Thyroid gland (tissue), 4 donors: Measurements from ENCODE around the gene CLDN11. TPM values are rescaled to one million over a fixed set of nuclear protein-coding genes. Genes with fewer than 3 reads are reported as not detected.

ENCODE experiments used
- DNase-seq, 2 donors: peaks; one replicate each; pipeline ENCODE4 v3.0.0-alpha.2; 2019
- H3K27ac ChIP-seq, 3 donors: fragments of 200-600 bp; sonication (generic); 1 replicate in 2 of 3; 2 replicates in 1 of 3; pipeline ENCODE4 v1.5.1; 2016 to 2019; ENCODE audit warnings: mild to moderate bottlenecking in 1 of 3, moderate library complexity in 1 of 3
- H3K27me3 ChIP-seq: fragments of 200-600 bp; sonication (generic); one replicate; pipeline ENCODE4 v1.5.1; 2019
- H3K36me3 ChIP-seq, 2 donors: fragments of 200-600 bp; sonication (generic); one replicate each; pipeline ENCODE4 v1.5.1; 2016 to 2019
- H3K4me1 ChIP-seq, 2 donors: fragments of 200-600 bp; sonication (generic); one replicate each; pipeline ENCODE4 v1.5.1; 2017 to 2019
- H3K4me3 ChIP-seq, 3 donors: fragments of 200-600 bp; sonication (generic); replicated peaks in 1 of 3; 1 replicate in 2 of 3; 2 replicates in 1 of 3; pipeline ENCODE4 v1.5.1; 2016; ENCODE audit warnings: mild to moderate bottlenecking in 1 of 3
- H3K9me3 ChIP-seq: fragments of 200-600 bp; sonication (generic); one replicate; pipeline ENCODE4 v1.5.1; 2017
- CTCF ChIP-seq, 6 experiments: fragments of 200-600 bp in 3 of 6; fragments of 450-650 bp in 3 of 6; sonication (generic) in 3 of 6; IDR thresholded peaks; one replicate each; pipeline ENCODE4 v1.5.1; 2016 to 2019; ENCODE audit warnings: antibody characterized with exemption in 6 of 6, mild to moderate bottlenecking in 2 of 6, inconsistent platforms in 1 of 6, moderate library complexity in 1 of 6
- POLR2A ChIP-seq, 2 donors: fragments of 450-650 bp; IDR thresholded peaks; one replicate each; pipeline ENCODE4 v1.6.1; 2017; ENCODE audit warnings: antibody characterized with exemption in 2 of 2, mild to moderate bottlenecking in 2 of 2, moderate library complexity in 1 of 2
- WGBS, 2 donors: methylation state at CpG; one replicate each; pipeline ENCODE4 v1.1.5; 2017; 5-methylcytosine and 5-hydroxymethylcytosine counted together
- intact Hi-C: fragments of 100-400 bp; cut with DNase I; formaldehyde crosslinking; loops from one replicate; pipeline ENCODE4 v1.15.1; 2023
- total RNA-seq, 4 donors: library from RNA; depleted of rRNA; stranded (reverse); fragments of >200 nt; gene quantifications; one replicate each; pipeline ENCODE4 v1.2.3, GENCODE V29; 2016

The CLDN11 gene
- total RNA-seq, 4 donors from 2014 or later = 3.2 to 6.6 (median 4.6) TPM

GRCh38 chr3:170436697-170437096 lies 18.0 kb downstream of the CLDN11 start:
- intact Hi-C loops = no loop called here
- Histone ChIP-seq H3K4me3 (no peak overlapping the region), H3K36me3 (no peaks in the 10 kb centered on the region), H3K27me3 (no peaks in the 10 kb centered on the region), H3K4me1 (no peaks in the 10 kb centered on the region), H3K27ac (no peak overlapping the region), H3K9me3 (no peaks in the 10 kb centered on the region)
- TF ChIP-seq CTCF (IDR thresholded peaks at IDR 0.05) (no peak), POLR2A (IDR thresholded peaks at IDR 0.05) (no peak)
- WGBS, 2 donors = 93 to 97% methylated on average over 2 of the region's 2 CpGs
- DNase-seq = no peak

- Histone ChIP-seq H3K9me3 (no peaks in the 10 kb centered on the region), H3K27me3 (no peaks in the 10 kb centered on the region), H3K27ac (no peak overlapping the region), H3K36me3 (no peaks in the 10 kb centered on the region), H3K4me1 (no peaks in the 10 kb centered on the region), H3K4me3 (no peak overlapping the region)
- no peak for DNase-seq
- intact Hi-C loops = no loop called here
- WGBS, 2 donors = 85 to 88% methylated on average over 4 of the region's 4 CpGs
- no peak for TF ChIP-seq CTCF (IDR thresholded peaks at IDR 0.05)
- TF ChIP-seq POLR2A (IDR thresholded peaks at IDR 0.05) = no peak
These were observed 18.5 kb downstream of the CLDN11 start for GRCh38 chr3:170437176-170437575.

GRCh38 chr3:170437696-170438407 lies 19.2 kb downstream of the CLDN11 start:
- Histone ChIP-seq H3K9me3 (no peaks in the 10 kb centered on the region), H3K4me3 (no peak overlapping the region), H3K4me1 (no peaks in the 10 kb centered on the region), H3K27me3 (no peaks in the 10 kb centered on the region), H3K27ac (no peak overlapping the region), H3K36me3 (no peaks in the 10 kb centered on the region)
- no peak for TF ChIP-seq CTCF (IDR thresholded peaks at IDR 0.05)
- no peak for TF ChIP-seq POLR2A (IDR thresholded peaks at IDR 0.05)
- WGBS, 2 donors = 77 to 80% methylated on average over 10 of the region's 10 CpGs
- DNase-seq = no peak
- intact Hi-C loops = no loop called here

- intact Hi-C loops = no loop called here
- no peaks in the 10 kb centered on the region for H3K36me3 ChIP-seq
- WGBS, 2 donors = 93 to 94% methylated on average over 1 of the region's 1 CpG
- H3K4me1 ChIP-seq = no peaks in the 10 kb centered on the region
- H3K27me3 ChIP-seq = no peaks in the 10 kb centered on the region
- DNase-seq = no peak
- no peak overlapping the region for H3K4me3 ChIP-seq
- TF ChIP-seq CTCF (IDR thresholded peaks at IDR 0.05) (no peak), POLR2A (IDR thresholded peaks at IDR 0.05) (no peak)
- no peaks in the 10 kb centered on the region for H3K9me3 ChIP-seq
- no peak overlapping the region for H3K27ac ChIP-seq
These were observed 20.2 kb downstream of the CLDN11 start for GRCh38 chr3:170438836-170439235.

- WGBS, 2 donors = 94 to 100% methylated on average over 2 of the region's 2 CpGs
- Histone ChIP-seq H3K27me3 (no peaks in the 10 kb centered on the region), H3K4me3 (no peak overlapping the region), H3K36me3 (no peaks in the 10 kb centered on the region), H3K4me1 (no peaks in the 10 kb centered on the region), H3K27ac (no peak overlapping the region), H3K9me3 (no peaks in the 10 kb centered on the region)
- no peak for DNase-seq
- TF ChIP-seq POLR2A (IDR thresholded peaks at IDR 0.05) = no peak
- no peak for TF ChIP-seq CTCF (IDR thresholded peaks at IDR 0.05)
- intact Hi-C loops = no loop called here
These were observed 21.7 kb downstream of the CLDN11 start for GRCh38 chr3:170440344-170440743.
